Muscle layer of duodenum (tissue), 2 donors: ENCODE measurements around the gene PSMG1.
"Not testable (repeated sequence)": the region's sequence is repeated elsewhere in the genome, so short reads cannot be mapped to it uniquely, and the experiment has no call there.

Source experiments
- H3K27ac ChIP-seq: one replicate; pipeline ENCODE4 v1.7.0; 2013; ENCODE audit warnings: mild to moderate bottlenecking, low read length
- H3K27me3 ChIP-seq: one replicate; pipeline ENCODE4 v1.7.0; 2013; ENCODE audit warnings: low read depth, mild to moderate bottlenecking, control low read depth, low read length
- H3K36me3 ChIP-seq, 2 donors: one replicate each; pipeline ENCODE4 v1.7.0; 2013; ENCODE audit warnings: low read length in 2 of 2, control low read depth in 1 of 2, mild to moderate bottlenecking in 1 of 2; ENCODE audit not compliant: insufficient read depth in 2 of 2, control insufficient read depth in 1 of 2
- H3K4me1 ChIP-seq, 2 donors: one replicate each; pipeline ENCODE4 v1.7.0; 2013; ENCODE audit warnings: low read length in 2 of 2, mild to moderate bottlenecking in 2 of 2, control low read depth in 1 of 2, moderate library complexity in 1 of 2; ENCODE audit not compliant: insufficient read depth in 2 of 2, control insufficient read depth in 1 of 2
- H3K4me3 ChIP-seq, 2 donors: one replicate each; pipeline ENCODE4 v1.7.0; 2013; ENCODE audit warnings: low read length in 2 of 2, low read depth in 1 of 2, mild to moderate bottlenecking in 1 of 2
- H3K9me3 ChIP-seq, 2 donors: one replicate each; pipeline ENCODE4 v1.7.0; 2013; ENCODE audit warnings: low read length in 2 of 2, control low read depth in 1 of 2, mild to moderate bottlenecking in 1 of 2; ENCODE audit not compliant: control insufficient read depth in 1 of 2
- donor health status: healthy.

Gene PSMG1, protein sequence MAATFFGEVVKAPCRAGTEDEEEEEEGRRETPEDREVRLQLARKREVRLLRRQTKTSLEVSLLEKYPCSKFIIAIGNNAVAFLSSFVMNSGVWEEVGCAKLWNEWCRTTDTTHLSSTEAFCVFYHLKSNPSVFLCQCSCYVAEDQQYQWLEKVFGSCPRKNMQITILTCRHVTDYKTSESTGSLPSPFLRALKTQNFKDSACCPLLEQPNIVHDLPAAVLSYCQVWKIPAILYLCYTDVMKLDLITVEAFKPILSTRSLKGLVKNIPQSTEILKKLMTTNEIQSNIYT

DNA sequence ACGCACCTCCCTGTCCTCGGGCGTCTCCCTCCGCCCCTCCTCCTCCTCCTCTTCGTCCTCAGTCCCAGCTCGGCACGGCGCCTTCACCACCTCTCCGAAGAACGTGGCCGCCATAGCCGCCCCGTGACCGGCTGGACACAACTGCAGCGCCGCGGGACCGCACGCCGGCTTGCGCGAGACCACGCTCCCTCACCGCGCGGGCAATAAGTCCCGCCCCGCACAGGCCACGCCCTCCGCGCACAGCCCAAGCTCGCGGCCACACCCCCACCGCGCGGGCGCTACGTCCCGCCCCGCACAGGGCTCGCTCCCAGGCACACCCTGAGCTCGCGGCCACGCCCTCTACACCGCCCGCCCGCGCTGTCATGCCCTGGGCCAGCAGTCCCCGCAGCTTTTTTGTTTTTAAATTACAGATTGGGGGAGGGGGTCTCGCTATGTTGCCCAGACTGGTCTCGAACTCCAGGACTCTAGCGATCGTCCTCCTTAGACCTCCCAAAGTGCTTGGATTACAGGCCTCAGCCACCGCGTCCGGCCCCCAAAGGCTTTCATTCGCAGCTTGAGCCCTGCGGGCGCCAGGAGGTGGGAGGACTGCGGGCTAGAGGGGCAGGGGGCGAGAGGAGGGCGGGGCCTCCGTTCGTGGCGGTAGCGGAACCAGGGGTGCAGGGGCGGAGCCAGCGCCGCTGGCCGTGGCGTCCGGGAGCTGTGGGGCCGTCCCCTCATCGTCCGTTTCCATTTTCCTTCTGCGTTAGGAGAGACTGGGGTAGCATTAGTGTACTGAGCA lies at the start of gene PSMG1:
PSMG1 (minus strand) TSS at position 180 of the 778 bp plus-strand sequence; CDS start at position 114, 66 bp downstream.
- peaks cover 0 to 3% of the 10 kb centered on the region in 2 donors for H3K36me3 ChIP-seq
- H3K4me1 ChIP-seq = peaks cover 0 to 22% of the 10 kb centered on the region in 2 donors
- peak within 1 kb of the TSS; percentile 82 for H3K27ac ChIP-seq
- no peaks in the 10 kb centered on the region for H3K9me3 ChIP-seq
- no peaks in the 10 kb centered on the region for H3K27me3 ChIP-seq
- peak within 1 kb of the TSS; percentile 80 to 95 for H3K4me3 ChIP-seq

DNA sequence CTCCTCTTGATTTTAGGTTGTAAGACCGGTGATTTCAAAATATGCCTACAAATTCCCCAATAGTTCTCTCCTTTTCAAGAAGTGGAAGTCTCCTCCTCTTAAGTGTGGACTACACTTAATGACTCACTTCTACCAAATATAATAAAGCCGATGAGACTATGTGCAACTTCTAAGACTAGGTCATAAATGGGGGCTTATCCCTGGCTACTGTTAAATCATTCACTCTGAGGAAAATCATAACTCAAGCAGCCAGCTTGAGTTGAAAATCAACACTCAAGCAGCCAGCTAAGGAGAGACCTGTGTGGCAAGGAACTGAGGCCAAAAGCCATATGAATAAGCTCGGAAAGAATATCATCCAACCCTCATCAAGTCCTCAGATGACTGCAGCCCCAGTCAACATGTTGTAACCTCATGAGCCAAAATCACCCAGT lies 49.6 kb upstream of the PSMG1 start:
- H3K27me3 ChIP-seq = no peaks in the 10 kb centered on the region
- peaks cover 33 to 46% of the 10 kb centered on the region in 2 donors for H3K36me3 ChIP-seq
- H3K4me1 ChIP-seq = no peaks in the 10 kb centered on the region
- H3K9me3 ChIP-seq = no peaks in the 10 kb centered on the region
- no peak overlapping the region for H3K4me3 ChIP-seq
- H3K27ac ChIP-seq = no peak overlapping the region

DNA sequence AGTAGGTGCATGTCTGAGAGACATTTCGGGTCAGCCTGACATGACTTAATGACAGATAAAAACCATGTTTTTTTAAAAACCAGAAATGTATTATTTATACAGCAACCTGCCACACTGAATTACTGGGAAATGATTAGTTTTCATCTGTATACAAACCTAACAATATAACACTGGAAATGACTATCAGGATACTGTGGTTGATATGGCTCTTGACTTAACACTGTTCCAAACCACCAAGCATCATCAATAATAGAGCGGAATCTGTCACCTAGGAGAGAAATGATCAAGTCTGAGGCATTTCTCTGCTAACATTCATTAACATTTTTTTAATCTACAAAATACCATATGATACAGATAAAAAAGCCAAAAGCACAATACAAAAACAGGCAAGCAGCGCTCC lies 41.7 kb upstream of the PSMG1 start:
- H3K27ac ChIP-seq = no peak overlapping the region

DNA sequence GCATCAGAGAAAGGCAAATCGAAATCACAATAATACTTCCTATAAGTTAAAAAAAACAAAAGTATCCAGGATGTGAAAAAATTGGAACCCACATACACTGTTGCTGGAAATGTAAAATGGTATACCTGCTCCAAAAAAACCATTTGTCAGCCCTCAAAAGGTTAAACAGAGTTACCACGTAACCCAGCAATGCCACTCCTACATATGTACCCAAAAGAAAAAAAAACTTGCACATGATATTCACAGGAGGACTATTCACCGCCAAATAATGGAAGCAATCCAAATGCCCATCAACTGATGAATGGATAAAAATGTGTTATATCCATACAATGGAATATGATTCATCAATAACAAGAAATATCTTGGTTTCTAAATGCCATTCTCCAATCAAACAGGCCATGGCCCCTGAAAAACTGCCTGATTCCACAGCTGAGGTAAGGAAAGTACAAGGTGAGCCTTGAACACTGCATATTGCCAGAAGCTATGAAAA lies 38.8 kb upstream of the PSMG1 start:
- H3K27ac ChIP-seq = no peak overlapping the region
- peaks cover 30 to 37% of the 10 kb centered on the region in 2 donors for H3K36me3 ChIP-seq
- no peak overlapping the region for H3K4me3 ChIP-seq
- H3K9me3 ChIP-seq = no peaks in the 10 kb centered on the region
- no peaks in the 10 kb centered on the region for H3K4me1 ChIP-seq
- no peaks in the 10 kb centered on the region for H3K27me3 ChIP-seq

More for the DNA sequence above, 41.7 kb upstream of the PSMG1 start:
- Histone ChIP-seq H3K4me1 (no peaks in the 10 kb centered on the region), H3K27me3 (no peaks in the 10 kb centered on the region), H3K9me3 (no peaks in the 10 kb centered on the region), H3K36me3 (peaks cover 31 to 41% of the 10 kb centered on the region in 2 donors), H3K4me3 (no peak overlapping the region)

DNA sequence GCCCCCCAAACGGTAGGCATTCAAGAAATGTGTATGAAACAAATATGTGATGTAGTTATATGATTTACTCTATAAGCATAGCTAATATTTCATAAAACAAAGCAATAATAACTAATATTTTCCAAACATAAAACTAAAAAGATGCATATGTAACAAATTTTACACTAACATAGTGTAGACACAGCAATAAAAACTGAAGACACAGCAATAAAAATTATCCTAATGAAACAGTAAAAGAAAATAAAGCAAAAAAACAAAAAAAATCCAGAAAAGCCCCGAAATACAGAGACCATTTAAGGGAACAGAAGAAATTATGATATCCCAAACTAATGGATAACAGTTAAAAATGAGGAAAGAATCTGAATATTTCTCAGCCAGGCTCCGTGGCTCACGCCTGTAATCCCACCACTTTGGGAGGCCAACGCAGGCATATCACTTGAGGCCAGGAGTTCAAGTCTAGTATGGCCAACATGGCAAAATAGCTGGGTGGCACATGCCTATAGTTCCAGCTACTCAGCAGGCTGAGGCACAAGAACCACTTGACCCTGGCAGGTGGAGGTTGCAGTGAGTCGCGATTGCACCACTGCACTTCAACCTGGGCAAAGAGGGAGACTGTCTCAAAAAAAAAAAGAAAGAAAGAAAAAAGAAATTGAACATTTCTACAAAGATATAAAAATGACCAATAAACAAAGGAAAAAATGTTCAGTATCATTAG lies 38.2 kb upstream of the PSMG1 start:
- H3K4me3 ChIP-seq = no peak overlapping the region
- no peaks in the 10 kb centered on the region for H3K9me3 ChIP-seq
- no peak overlapping the region for H3K27ac ChIP-seq
- H3K4me1 ChIP-seq = no peaks in the 10 kb centered on the region
- H3K27me3 ChIP-seq = no peaks in the 10 kb centered on the region
- peaks cover 24 to 32% of the 10 kb centered on the region in 2 donors for H3K36me3 ChIP-seq

DNA sequence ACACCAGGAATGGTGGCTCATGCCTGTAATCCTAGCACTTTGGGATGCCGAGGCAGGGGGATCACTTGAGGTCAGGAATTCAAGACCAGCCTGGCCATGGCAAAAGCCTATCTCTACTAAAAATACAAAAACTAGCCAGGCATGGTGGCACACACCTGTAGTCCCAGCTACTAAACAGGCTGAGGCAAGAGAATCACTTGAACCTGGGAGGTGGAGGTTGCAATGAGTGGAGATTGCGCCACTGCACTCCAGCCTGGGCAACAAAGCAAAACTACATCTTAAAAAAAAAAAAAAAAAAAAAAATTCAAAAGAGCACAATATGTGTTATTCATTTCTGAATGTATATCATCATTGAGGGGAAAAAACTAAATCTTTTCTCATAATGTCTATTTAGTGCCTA lies 37.6 kb upstream of the PSMG1 start:
- H3K9me3 ChIP-seq, H3K27me3 ChIP-seq, H3K27ac ChIP-seq, H3K4me1 ChIP-seq, H3K4me3 ChIP-seq: not testable (repeated sequence)
- peaks cover 24 to 34% of the 10 kb centered on the region in 2 donors for H3K36me3 ChIP-seq

DNA sequence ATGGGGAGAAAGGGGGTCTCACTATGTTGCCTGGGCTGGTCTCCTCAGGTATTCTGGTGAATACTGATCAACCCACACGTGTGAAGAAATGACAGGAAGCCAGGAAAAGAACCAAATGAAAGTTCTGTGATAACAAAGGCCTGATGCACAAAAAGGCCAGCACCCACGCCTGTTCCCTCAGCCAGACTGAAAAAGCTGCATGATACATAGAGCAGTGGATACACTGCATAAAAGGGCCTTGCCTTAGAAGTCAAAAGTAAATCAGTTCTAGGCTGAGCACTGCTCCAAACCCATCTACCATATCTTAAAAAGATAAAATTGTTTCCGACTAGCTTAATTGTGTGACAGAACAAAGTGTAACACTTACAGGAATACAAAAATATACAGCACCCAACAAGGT lies 36.9 kb upstream of the PSMG1 start:
- no peaks in the 10 kb centered on the region for H3K4me1 ChIP-seq
- peaks cover 31 to 36% of the 10 kb centered on the region in 2 donors for H3K36me3 ChIP-seq
- no peak overlapping the region for H3K4me3 ChIP-seq
- H3K9me3 ChIP-seq = no peaks in the 10 kb centered on the region
- no peak overlapping the region for H3K27ac ChIP-seq
- no peaks in the 10 kb centered on the region for H3K27me3 ChIP-seq

DNA sequence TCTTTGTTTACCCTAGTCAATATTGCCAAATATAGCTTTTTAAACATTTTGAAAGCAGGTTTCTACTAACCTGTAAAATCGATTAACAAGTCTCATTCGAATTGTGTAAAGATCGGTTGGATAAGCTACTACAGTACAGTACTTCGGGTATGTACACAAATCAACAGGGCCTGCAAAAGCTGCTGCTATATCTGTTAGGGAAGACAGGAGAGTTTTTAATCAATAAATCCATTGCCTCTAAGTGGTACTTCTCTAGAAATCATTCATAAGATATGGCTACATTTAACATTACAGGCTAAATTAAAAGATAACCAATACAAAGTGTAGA lies 34.8 kb upstream of the PSMG1 start:
- Histone ChIP-seq H3K4me1 (no peaks in the 10 kb centered on the region), H3K9me3 (no peaks in the 10 kb centered on the region), H3K36me3 (peaks cover 27 to 29% of the 10 kb centered on the region in 2 donors), H3K4me3 (no peak overlapping the region), H3K27ac (no peak overlapping the region), H3K27me3 (no peaks in the 10 kb centered on the region)

DNA sequence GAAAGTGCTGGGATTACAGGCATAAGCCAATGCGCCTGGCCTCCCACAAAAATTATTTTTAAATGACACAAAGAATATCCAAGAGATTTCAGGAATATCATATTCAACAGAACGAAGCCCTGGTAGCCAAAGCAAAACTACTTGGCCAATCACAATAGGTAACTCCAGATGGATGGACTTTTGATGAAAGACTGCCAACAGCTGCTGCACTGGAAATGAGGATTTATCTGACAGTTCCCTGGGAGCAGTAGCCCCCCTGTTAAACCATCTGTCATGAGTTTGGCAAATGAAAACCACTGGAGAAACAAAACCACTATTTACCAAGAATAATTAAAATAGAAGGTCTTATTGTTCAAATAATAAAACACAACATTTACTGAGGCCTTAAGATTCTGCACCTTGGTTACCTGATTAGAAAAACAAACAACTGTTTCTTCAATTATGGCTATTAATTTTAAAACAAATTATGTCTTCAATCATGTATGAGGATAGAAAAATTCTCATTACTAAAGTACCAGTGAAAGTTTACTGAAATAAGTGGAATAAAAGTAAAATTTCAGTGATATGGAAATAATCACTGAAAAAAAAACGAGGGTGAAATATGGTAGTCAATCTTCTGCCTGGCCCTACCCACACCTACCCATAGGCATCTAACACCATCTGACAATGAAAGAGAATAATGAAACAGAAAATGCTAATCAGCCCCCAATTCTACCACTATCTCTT lies 34.3 kb upstream of the PSMG1 start:
- no peak overlapping the region for H3K4me3 ChIP-seq
- H3K9me3 ChIP-seq = no peaks in the 10 kb centered on the region
- H3K27me3 ChIP-seq = no peaks in the 10 kb centered on the region
- H3K27ac ChIP-seq = no peak overlapping the region
- peaks cover 32 to 33% of the 10 kb centered on the region in 2 donors for H3K36me3 ChIP-seq
- no peaks in the 10 kb centered on the region for H3K4me1 ChIP-seq

DNA sequence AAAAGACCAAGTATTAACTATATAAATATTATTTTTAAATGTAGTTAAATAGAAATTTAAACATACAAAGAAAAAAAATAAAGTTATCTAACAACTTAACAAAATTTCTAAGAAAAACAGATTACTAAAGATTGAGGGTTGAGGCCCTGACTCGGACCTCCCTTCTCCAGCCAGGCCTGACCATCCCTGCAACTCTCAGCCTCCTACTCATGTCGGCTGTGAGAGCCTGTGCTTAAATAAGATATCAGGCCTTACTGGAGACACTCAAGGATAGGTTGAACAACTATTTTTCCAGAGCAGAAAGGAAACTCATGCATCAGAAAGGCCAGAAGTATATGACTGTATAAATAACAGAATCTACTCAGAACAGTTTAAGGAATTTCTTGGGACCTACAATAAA lies 33.0 kb upstream of the PSMG1 start:
- H3K4me1 ChIP-seq = no peaks in the 10 kb centered on the region
- H3K27ac ChIP-seq = no peak overlapping the region
- H3K27me3 ChIP-seq = no peaks in the 10 kb centered on the region
- no peak overlapping the region for H3K4me3 ChIP-seq
- peaks cover 29 to 32% of the 10 kb centered on the region in 2 donors for H3K36me3 ChIP-seq
- no peaks in the 10 kb centered on the region for H3K9me3 ChIP-seq

DNA sequence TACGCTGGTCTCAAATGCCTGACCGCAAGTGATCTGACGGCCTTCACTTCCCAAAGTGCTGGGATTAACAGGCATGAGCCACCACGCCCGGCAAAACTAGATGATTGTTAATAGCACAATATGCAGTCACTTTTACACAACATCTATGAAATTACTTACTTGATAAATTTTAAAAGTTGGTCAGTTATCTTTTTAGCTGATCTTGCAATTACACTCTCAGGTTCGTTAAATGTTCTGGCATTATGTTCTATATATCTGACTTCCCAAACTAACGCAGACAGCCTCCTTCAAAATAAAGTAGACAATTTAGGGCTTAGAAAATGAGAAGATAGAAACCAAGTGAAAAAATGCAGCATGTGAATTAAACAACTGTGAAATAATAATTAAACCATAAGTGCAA lies 31.8 kb upstream of the PSMG1 start:
- Histone ChIP-seq H3K4me3 (no peak overlapping the region), H3K27ac (no peak overlapping the region), H3K4me1 (no peaks in the 10 kb centered on the region), H3K27me3 (no peaks in the 10 kb centered on the region), H3K36me3 (peaks cover 30 to 36% of the 10 kb centered on the region in 2 donors), H3K9me3 (no peaks in the 10 kb centered on the region)
